ENCODE results near the gene OSBPL6. TPM values are rescaled to one million over a fixed set of nuclear protein-coding genes. Genes with fewer than 3 reads are reported as not detected.

OSBPL6 gene
- total and polyA plus RNA-seq, 10 of the 15 experiments (the other 5 are each of a cell fraction or from before 2014, with no cell fraction given), result 0.01 to 0.08 (median 0.03) TPM; not detected in 5

GRCh38 chr2:178414266-178415247 lies 220.2 kb downstream of the OSBPL6 start:
- POLR2A ChIA-PET, result interaction anchor here (0.5 to 5.1 kb wide), 9 partner anchors 10 to 307 kb away, joined by 3 to 64 read pairs (median 6); partner anchors contain the start of genes PJVK and PRKRA
- Histone ChIP-seq H2AFZ (ENCODE audit: control insufficient read depth, low read depth, low read length) (peak overlapping the region; percentile 94), H3K36me3 (ENCODE audit: control insufficient read depth in 2 of 2, insufficient read depth in 2 of 2, low read length in 1 of 2) (no peaks in the 10 kb centered on the region; a peak in 1 of 4 replicates), H3K4me3 (peak overlapping the region; percentile 78), H3K79me2 (ENCODE audit: control insufficient read depth, insufficient read depth, low read length) (peaks cover 28% of the 10 kb centered on the region), H3K9me3 (replicated peaks; ENCODE audit: control insufficient read depth, insufficient read depth, low read length) (no peaks in the 10 kb centered on the region), H3K27ac (ENCODE audit: control insufficient read depth, insufficient read depth) (peak overlapping the region; percentile 97), H3K4me2 (ENCODE audit: control insufficient read depth, insufficient read depth) (peak overlapping the region; percentile 28), H3K9ac (ENCODE audit: control insufficient read depth, insufficient read depth, low read length) (peak overlapping the region; percentile 95), H3K4me1 (ENCODE audit: control insufficient read depth, insufficient read depth, low read length) (peaks cover 6% of the 10 kb centered on the region), H4K20me1 (ENCODE audit: control insufficient read depth, insufficient read depth) (no peaks in the 10 kb centered on the region), H3K27me3 (replicated peaks in 1 of 2; ENCODE audit: control insufficient read depth in 2 of 2, insufficient read depth in 2 of 2, low read length in 1 of 2) (no peaks in the 10 kb centered on the region)
- in situ Hi-C loops (cut with MboI) (loop anchor here (5.0 kb wide), 2 partner anchors 107 to 302 kb away; partner anchors contain the start of gene RBM45), intact Hi-C loops (cut with micrococcal nuclease; ENCODE audit: unreplicated experiment) (loop anchor here (1.0 kb wide), 4 partner anchors 17 to 302 kb away; partner anchors contain the start of gene RBM45)
- RAD21 ChIA-PET (ENCODE audit: unreplicated experiment), result interaction anchor here (0.7 to 8.3 kb wide), 16 partner anchors 9 to 304 kb away, joined by 3 to 162 read pairs (median 6); partner anchors contain the start of genes PJVK, PRKRA and RBM45
- TSS peak; percentile 95 for BruUV-seq (replicated peaks)
- 18% methylated on average over 21 of the region's 21 CpGs for WGBS (ENCODE audit: insufficient coverage, insufficient replicate concordance, low lambda C conversion rate, missing lambda C conversion rate)
- peak; percentile 85 for ATAC-seq
- SMC1A ChIA-PET (ENCODE audit: uncharacterized antibody, unreplicated experiment), result interaction anchor here (0.6 to 10.6 kb wide), 21 partner anchors 9 to 310 kb away, joined by 3 to 454 read pairs (median 3); partner anchors contain the start of genes PJVK, PRKRA and RBM45
- CTCF ChIA-PET, result interaction anchor here (0.6 to 12.4 kb wide), 24 partner anchors 10 to 302 kb away, joined by 3 to 702 read pairs (median 4); partner anchors contain the start of genes PJVK, PRKRA and RBM45
- DNase-seq (ENCODE audit: low read depth, low spot score), result peak; percentile 90
- peak; percentile 80 for FAIRE-seq
- TF ChIP-seq ESRRA (IDR thresholded peaks at IDR 0.05; ENCODE audit: low read length) (peak; percentile 60; the same call in 1 of the 2 replicates), FOXM1 (IDR thresholded peaks at IDR 0.05; ENCODE audit: low read depth, low read length) (no peak; the same call in none of the 2 replicates), NFYB (IDR thresholded peaks at IDR 0.05; ENCODE audit: insufficient read depth, low read depth, low read length) (no peak), CUX1 (IDR thresholded peaks at IDR 0.05; ENCODE audit: insufficient replicate concordance, low read depth, low read length) (no peak), KAT2A (conservative IDR thresholded peaks at IDR 0.05; ENCODE audit: control insufficient read depth, low read depth, low read length) (no peak), LARP7 (IDR thresholded peaks at IDR 0.05) (peak; percentile 69), SUPT20H (IDR thresholded peaks at IDR 0.05; ENCODE audit: borderline replicate concordance, control insufficient read depth, low read depth, low read length) (no peak), NFIC (IDR thresholded peaks at IDR 0.05; ENCODE audit: low read depth, low read length) (peak; percentile 18; the same call in 1 of the 2 replicates), IRF4 (IDR thresholded peaks at IDR 0.05; ENCODE audit: low read depth, low read length) (peak; percentile 67; the same call in 1 of the 2 replicates), YY1 (IDR thresholded peaks at IDR 0.05; ENCODE audit: low read depth, low read length) (peak; percentile 91), E2F8 (IDR thresholded peaks at IDR 0.05; ENCODE audit: low read depth, partially characterized antibody) (peak; percentile 26), SUZ12 (IDR thresholded peaks at IDR 0.05; ENCODE audit: unreplicated experiment) (no peak), SREBF2 (IDR thresholded peaks at IDR 0.05; ENCODE audit: low read length) (no peak)
